Measurements from ENCODE around the gene FAU. TPM values are rescaled to one million over a fixed set of nuclear protein-coding genes. Genes with fewer than 3 reads are reported as not detected.

The FAU gene
- total and polyA plus RNA-seq, 2 of the 13 experiments (the other 11 are each of a cell fraction or from before 2014, with no cell fraction given) = 374 to 869 TPM

DNA sequence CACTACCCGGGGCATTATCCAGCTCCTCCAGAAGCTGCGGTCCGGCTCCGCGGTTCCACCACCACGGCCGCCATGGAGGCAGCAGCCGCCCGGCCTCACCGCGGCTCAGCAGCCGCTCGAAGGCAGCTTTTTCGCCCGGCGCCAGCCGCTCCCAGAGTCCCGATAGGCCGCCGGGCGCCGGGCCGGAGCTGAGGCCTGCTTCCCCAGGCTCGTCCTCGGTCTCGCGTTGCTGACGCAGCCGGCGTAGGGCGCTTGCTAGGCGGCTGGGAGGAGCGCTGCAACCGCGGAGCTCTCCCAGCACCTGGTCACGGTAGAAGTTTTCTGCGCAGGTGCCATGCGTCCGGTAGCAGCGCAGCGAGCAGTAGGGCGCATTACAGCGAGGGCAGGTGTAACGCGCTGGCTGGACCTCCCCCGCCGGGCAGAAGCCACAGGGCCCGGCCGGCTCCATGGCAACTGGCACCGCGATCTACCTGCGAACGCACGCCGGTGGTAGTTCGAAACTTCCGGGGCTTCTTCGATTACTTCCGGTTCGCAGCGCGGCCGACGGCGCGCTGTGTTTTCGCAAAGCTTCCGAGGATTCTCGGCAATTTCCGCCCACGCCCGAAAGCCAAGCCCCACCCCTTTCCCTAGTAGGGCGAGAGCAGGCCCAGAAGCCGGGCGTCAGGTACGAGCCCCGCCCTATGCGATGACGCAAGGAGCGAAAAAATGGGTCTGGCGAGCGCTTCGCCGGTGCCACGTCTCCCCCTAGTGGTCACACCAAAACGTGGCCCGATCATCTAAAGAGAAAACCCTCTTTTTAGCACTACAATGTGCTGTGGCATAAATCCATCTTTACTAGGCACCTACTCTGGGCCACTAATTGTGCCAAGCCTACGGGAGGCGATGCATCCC is 4.5 kb downstream of the FAU start, which contains the start of gene ZNHIT2 (continued):
- TF ChIP-seq, protein P1, sequence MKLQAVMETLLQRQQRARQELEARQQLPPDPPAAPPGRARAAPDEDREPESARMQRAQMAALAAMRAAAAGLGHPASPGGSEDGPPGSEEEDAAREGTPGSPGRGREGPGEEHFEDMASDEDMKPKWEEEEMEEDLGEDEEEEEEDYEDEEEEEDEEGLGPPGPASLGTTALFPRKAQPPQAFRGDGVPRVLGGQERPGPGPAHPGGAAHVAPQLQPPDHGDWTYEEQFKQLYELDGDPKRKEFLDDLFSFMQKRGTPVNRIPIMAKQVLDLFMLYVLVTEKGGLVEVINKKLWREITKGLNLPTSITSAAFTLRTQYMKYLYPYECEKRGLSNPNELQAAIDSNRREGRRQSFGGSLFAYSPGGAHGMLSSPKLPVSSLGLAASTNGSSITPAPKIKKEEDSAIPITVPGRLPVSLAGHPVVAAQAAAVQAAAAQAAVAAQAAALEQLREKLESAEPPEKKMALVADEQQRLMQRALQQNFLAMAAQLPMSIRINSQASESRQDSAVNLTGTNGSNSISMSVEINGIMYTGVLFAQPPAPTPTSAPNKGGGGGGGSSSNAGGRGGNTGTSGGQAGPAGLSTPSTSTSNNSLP (IDR thresholded peaks at IDR 0.05; ENCODE audit: low read depth, low read length) = peak; percentile 21; the same call in 1 of the 2 replicates
- TF ChIP-seq ZNF124 (CRISPR knock-in tag; IDR thresholded peaks at IDR 0.05) (peak; percentile 38; the same call in 1 of the 2 replicates), ZNF282 (IDR thresholded peaks at IDR 0.05; ENCODE audit: partially characterized antibody) (no peak), ZBTB3 (CRISPR knock-in tag; IDR thresholded peaks at IDR 0.05; ENCODE audit: borderline replicate concordance, low read depth) (no peak), ZNF782 (CRISPR knock-in tag; IDR thresholded peaks at IDR 0.05; ENCODE audit: borderline replicate concordance) (peak; percentile 68), ZNF775 (CRISPR knock-in tag; IDR thresholded peaks at IDR 0.05; ENCODE audit: borderline replicate concordance) (0 out of 2 replicates have a peak, but pooled peaks have one; percentile 27), SP140L (CRISPR knock-in tag; IDR thresholded peaks at IDR 0.05; ENCODE audit: borderline replicate concordance) (peak; percentile 21; the same call in 1 of the 2 replicates), ZNF547 (CRISPR knock-in tag; IDR thresholded peaks at IDR 0.05) (peak; percentile 86), ZNF703 (CRISPR knock-in tag; IDR thresholded peaks at IDR 0.05; ENCODE audit: borderline replicate concordance) (no peak; the same call in 1 of the 2 replicates), MAFG (CRISPR knock-in tag; IDR thresholded peaks at IDR 0.05) (no peak), MEIS1 (CRISPR knock-in tag; IDR thresholded peaks at IDR 0.05; ENCODE audit: borderline replicate concordance) (peak; percentile 79), ZNF33B (CRISPR knock-in tag; IDR thresholded peaks at IDR 0.05) (no peak; the same call in 1 of the 2 replicates), ZKSCAN8 (CRISPR knock-in tag; IDR thresholded peaks at IDR 0.05; ENCODE audit: borderline replicate concordance) (no peak)
- TF ChIP-seq, protein P2, sequence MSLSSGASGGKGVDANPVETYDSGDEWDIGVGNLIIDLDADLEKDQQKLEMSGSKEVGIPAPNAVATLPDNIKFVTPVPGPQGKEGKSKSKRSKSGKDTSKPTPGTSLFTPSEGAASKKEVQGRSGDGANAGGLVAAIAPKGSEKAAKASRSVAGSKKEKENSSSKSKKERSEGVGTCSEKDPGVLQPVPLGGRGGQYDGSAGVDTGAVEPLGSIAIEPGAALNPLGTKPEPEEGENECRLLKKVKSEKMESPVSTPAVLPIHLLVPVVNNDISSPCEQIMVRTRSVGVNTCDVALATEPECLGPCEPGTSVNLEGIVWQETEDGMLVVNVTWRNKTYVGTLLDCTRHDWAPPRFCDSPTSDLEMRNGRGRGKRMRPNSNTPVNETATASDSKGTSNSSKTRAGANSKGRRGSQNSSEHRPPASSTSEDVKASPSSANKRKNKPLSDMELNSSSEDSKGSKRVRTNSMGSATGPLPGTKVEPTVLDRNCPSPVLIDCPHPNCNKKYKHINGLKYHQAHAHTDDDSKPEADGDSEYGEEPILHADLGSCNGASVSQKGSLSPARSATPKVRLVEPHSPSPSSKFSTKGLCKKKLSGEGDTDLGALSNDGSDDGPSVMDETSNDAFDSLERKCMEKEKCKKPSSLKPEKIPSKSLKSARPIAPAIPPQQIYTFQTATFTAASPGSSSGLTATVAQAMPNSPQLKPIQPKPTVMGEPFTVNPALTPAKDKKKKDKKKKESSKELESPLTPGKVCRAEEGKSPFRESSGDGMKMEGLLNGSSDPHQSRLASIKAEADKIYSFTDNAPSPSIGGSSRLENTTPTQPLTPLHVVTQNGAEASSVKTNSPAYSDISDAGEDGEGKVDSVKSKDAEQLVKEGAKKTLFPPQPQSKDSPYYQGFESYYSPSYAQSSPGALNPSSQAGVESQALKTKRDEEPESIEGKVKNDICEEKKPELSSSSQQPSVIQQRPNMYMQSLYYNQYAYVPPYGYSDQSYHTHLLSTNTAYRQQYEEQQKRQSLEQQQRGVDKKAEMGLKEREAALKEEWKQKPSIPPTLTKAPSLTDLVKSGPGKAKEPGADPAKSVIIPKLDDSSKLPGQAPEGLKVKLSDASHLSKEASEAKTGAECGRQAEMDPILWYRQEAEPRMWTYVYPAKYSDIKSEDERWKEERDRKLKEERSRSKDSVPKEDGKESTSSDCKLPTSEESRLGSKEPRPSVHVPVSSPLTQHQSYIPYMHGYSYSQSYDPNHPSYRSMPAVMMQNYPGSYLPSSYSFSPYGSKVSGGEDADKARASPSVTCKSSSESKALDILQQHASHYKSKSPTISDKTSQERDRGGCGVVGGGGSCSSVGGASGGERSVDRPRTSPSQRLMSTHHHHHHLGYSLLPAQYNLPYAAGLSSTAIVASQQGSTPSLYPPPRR (CRISPR knock-in tag; IDR thresholded peaks at IDR 0.05; ENCODE audit: borderline replicate concordance) = no peak
- TF ChIP-seq, protein P3, sequence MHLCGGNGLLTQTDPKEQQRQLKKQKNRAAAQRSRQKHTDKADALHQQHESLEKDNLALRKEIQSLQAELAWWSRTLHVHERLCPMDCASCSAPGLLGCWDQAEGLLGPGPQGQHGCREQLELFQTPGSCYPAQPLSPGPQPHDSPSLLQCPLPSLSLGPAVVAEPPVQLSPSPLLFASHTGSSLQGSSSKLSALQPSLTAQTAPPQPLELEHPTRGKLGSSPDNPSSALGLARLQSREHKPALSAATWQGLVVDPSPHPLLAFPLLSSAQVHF (CRISPR knock-in tag; IDR thresholded peaks at IDR 0.05) = no peak
- TF ChIP-seq, protein P4, sequence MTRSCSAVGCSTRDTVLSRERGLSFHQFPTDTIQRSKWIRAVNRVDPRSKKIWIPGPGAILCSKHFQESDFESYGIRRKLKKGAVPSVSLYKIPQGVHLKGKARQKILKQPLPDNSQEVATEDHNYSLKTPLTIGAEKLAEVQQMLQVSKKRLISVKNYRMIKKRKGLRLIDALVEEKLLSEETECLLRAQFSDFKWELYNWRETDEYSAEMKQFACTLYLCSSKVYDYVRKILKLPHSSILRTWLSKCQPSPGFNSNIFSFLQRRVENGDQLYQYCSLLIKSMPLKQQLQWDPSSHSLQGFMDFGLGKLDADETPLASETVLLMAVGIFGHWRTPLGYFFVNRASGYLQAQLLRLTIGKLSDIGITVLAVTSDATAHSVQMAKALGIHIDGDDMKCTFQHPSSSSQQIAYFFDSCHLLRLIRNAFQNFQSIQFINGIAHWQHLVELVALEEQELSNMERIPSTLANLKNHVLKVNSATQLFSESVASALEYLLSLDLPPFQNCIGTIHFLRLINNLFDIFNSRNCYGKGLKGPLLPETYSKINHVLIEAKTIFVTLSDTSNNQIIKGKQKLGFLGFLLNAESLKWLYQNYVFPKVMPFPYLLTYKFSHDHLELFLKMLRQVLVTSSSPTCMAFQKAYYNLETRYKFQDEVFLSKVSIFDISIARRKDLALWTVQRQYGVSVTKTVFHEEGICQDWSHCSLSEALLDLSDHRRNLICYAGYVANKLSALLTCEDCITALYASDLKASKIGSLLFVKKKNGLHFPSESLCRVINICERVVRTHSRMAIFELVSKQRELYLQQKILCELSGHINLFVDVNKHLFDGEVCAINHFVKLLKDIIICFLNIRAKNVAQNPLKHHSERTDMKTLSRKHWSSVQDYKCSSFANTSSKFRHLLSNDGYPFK (CRISPR knock-in tag; IDR thresholded peaks at IDR 0.05; ENCODE audit: borderline replicate concordance) = peak; percentile 94
- TF ChIP-seq, protein P5, sequence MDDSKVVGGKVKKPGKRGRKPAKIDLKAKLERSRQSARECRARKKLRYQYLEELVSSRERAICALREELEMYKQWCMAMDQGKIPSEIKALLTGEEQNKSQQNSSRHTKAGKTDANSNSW (CRISPR knock-in tag; IDR thresholded peaks at IDR 0.05; ENCODE audit: borderline replicate concordance) = no peak; the same call in 1 of the 2 replicates

Measured in HepG2 (cell line).